Upper lobe of left lung (tissue), 4 donors: Measurements from ENCODE around the gene TENM3.

Experiments used
- CTCF ChIP-seq, 6 experiments: fragments of 450-650 bp in 4 of 6; fragments of 200-600 bp in 2 of 6; sonication (generic) in 2 of 6; IDR thresholded peaks; one replicate each; pipeline ENCODE4 v1.5.1; 2016 to 2019; ENCODE audit warnings: antibody characterized with exemption in 6 of 6
- EP300 ChIP-seq, 4 donors: sonication (generic); formaldehyde crosslinking; IDR thresholded peaks; one replicate each; pipeline ENCODE4 v1.5.1; 2017; ENCODE audit warnings: antibody characterized with exemption in 4 of 4, control low read depth in 2 of 4
- POLR2AphosphoS5 ChIP-seq, 2 donors: sonication (generic); formaldehyde crosslinking; IDR thresholded peaks; one replicate each; pipeline ENCODE4 v1.5.1; 2017; ENCODE audit warnings: antibody characterized with exemption in 2 of 2

GRCh38 chr4:182465114-182465513 is 221.9 kb downstream of the TENM3 start:
- TF ChIP-seq CTCF (IDR thresholded peaks at IDR 0.05) (no peak), POLR2AphosphoS5 (IDR thresholded peaks at IDR 0.05) (no peak), EP300 (IDR thresholded peaks at IDR 0.05) (no peak)
